ENCODE results near the gene MYO1E.

DNA sequence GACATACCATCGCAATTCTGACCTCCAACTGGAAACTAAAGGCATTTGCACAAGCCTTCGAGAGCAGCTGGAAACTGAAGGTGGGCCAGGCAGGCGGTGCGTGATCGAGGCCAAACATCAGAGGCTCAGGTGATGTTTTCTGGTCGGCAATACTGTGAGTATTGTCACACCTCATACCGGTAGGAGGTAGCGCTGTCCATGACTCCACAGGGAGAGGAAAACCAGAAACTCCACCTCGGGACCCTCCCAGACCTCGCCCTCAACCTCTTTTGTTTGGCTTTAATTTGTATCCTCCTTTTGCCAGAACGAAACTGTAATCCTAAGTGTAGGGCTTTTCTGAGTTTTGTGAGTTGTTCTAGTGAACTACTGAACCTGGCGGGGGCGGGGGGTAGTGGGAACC, 122.4 kb downstream of the MYO1E start:
- TF ChIP-seq, protein P1, sequence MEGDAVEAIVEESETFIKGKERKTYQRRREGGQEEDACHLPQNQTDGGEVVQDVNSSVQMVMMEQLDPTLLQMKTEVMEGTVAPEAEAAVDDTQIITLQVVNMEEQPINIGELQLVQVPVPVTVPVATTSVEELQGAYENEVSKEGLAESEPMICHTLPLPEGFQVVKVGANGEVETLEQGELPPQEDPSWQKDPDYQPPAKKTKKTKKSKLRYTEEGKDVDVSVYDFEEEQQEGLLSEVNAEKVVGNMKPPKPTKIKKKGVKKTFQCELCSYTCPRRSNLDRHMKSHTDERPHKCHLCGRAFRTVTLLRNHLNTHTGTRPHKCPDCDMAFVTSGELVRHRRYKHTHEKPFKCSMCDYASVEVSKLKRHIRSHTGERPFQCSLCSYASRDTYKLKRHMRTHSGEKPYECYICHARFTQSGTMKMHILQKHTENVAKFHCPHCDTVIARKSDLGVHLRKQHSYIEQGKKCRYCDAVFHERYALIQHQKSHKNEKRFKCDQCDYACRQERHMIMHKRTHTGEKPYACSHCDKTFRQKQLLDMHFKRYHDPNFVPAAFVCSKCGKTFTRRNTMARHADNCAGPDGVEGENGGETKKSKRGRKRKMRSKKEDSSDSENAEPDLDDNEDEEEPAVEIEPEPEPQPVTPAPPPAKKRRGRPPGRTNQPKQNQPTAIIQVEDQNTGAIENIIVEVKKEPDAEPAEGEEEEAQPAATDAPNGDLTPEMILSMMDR (IDR thresholded peaks at IDR 0.05): no peak
- no peak for TF ChIP-seq POLR2A (IDR thresholded peaks at IDR 0.05)

All from prostate gland (tissue), 2 donors.